HG03432 (cell line): ENCODE data around the gene SEMA5B.

Experiments used
- ATAC-seq: cut with Tn5 transposase; IDR thresholded peaks from one replicate; pipeline ENCODE4 v1.9.1; 2021; ENCODE audit warnings: mild to moderate bottlenecking, moderate library complexity; ENCODE audit not compliant: unreplicated experiment

The SEMA5B gene

GRCh38 chr3:123055352-123055751 is 27.8 kb upstream of the SEMA5B start:
- ATAC-seq = no peak

- ATAC-seq = no peak
These were observed 27.4 kb upstream of the SEMA5B start for GRCh38 chr3:123054931-123055330.

GRCh38 chr3:123054109-123054778 is 26.7 kb upstream of the SEMA5B start:
- ATAC-seq = no peak

- no peak for ATAC-seq
These were observed 25.5 kb upstream of the SEMA5B start for GRCh38 chr3:123053107-123053506.

GRCh38 chr3:123050666-123051065 is 23.1 kb upstream of the SEMA5B start:
- no peak for ATAC-seq

- no peak for ATAC-seq
These were observed 21.1 kb upstream of the SEMA5B start for GRCh38 chr3:123048480-123049237.

- ATAC-seq = no peak
These were observed 19.4 kb upstream of the SEMA5B start for GRCh38 chr3:123047062-123047319.

GRCh38 chr3:123046262-123047061 is 18.9 kb upstream of the SEMA5B start:
- ATAC-seq = no peak

- ATAC-seq = no peak
These were observed 17.6 kb upstream of the SEMA5B start for GRCh38 chr3:123044981-123045763.

- no peak for ATAC-seq
These were observed 14.8 kb upstream of the SEMA5B start for GRCh38 chr3:123042413-123042812.

- no peak for ATAC-seq
These were observed 11.6 kb upstream of the SEMA5B start for GRCh38 chr3:123039178-123039577.

- ATAC-seq = no peak
These were observed 11.2 kb upstream of the SEMA5B start for GRCh38 chr3:123038751-123039150.

- ATAC-seq = no peak
These were observed 9.4 kb upstream of the SEMA5B start for GRCh38 chr3:123037015-123037375.

GRCh38 chr3:123036352-123037014 is 8.9 kb upstream of the SEMA5B start:
- ATAC-seq = no peak

GRCh38 chr3:123034996-123035395 is 7.4 kb upstream of the SEMA5B start:
- ATAC-seq = no peak

- ATAC-seq = no peak
These were observed 6.6 kb upstream of the SEMA5B start for GRCh38 chr3:123034120-123034519.

- no peak for ATAC-seq
These were observed 4.5 kb upstream of the SEMA5B start for GRCh38 chr3:123032057-123032456.

- no peak for ATAC-seq
These were observed 3.5 kb upstream of the SEMA5B start for GRCh38 chr3:123031051-123031450.

- ATAC-seq = no peak
These were observed 768 bp upstream of the SEMA5B start for GRCh38 chr3:123028233-123028828.

GRCh38 chr3:123026565-123027291 is 835 bp downstream of the SEMA5B start:
- ATAC-seq = no peak
